Osteoblast (primary cell): Measurements from ENCODE around the gene KCNQ5. TPM values are rescaled to one million over a fixed set of nuclear protein-coding genes. Genes with fewer than 3 reads are reported as not detected.

ENCODE experiments used
- DNase-seq: peaks from one replicate; pipeline ENCODE4 v3.0.0; 2011; ENCODE audit warnings: low spot score, mixed read lengths; ENCODE audit not compliant: insufficient read length; ENCODE audit errors: missing footprints
- H2AFZ ChIP-seq: 2 replicates; pipeline ENCODE4 v1.6.0; 2011; ENCODE audit warnings: mild to moderate bottlenecking, low read length
- H3K27ac ChIP-seq: 2 replicates; pipeline ENCODE4 v1.5.1; 2011; ENCODE audit warnings: mild to moderate bottlenecking, low read depth, low read length, moderate library complexity
- H3K27me3 ChIP-seq: 2 replicates; pipeline ENCODE4 v1.6.0; 2012; ENCODE audit warnings: mild to moderate bottlenecking, control low read depth, inconsistent platforms, low read length, moderate library complexity; ENCODE audit not compliant: insufficient read depth
- H3K36me3 ChIP-seq: 2 replicates; pipeline ENCODE4 v1.5.1; 2011; ENCODE audit warnings: mild to moderate bottlenecking, low read length, control low read depth, moderate library complexity; ENCODE audit not compliant: insufficient read depth
- H3K4me1 ChIP-seq: 2 replicates; pipeline ENCODE4 v1.5.1; 2011; ENCODE audit warnings: mild to moderate bottlenecking, low read length, control low read depth, moderate library complexity; ENCODE audit not compliant: insufficient read depth
- H3K4me2 ChIP-seq: 2 replicates; pipeline ENCODE4 v1.6.0; 2011; ENCODE audit warnings: mild to moderate bottlenecking, low read length; ENCODE audit not compliant: insufficient read depth
- H3K4me3 ChIP-seq: fragments of 200-600 bp; sonication (generic); 3 replicates; pipeline ENCODE4 v1.5.1; 2012; ENCODE audit warnings: mild to moderate bottlenecking, low read length, inconsistent platforms; ENCODE audit not compliant: insufficient read depth
- H3K79me2 ChIP-seq: 2 replicates; pipeline ENCODE4 v1.6.0; 2012; ENCODE audit warnings: mild to moderate bottlenecking, low read length, control low read depth, inconsistent platforms; ENCODE audit not compliant: insufficient read depth
- H3K9me3 ChIP-seq: 2 replicates; pipeline ENCODE4 v1.5.1; 2011; ENCODE audit warnings: low read depth, low read length, control low read depth
- H4K20me1 ChIP-seq: 2 replicates; pipeline ENCODE4 v1.6.0; 2012; ENCODE audit warnings: mild to moderate bottlenecking, low read length, control low read depth; ENCODE audit not compliant: insufficient read depth
- CTCF ChIP-seq: IDR thresholded peaks from 2 replicates; pipeline ENCODE4 v1.5.1; 2011; ENCODE audit warnings: mild to moderate bottlenecking, low read depth, low read length, moderate library complexity; ENCODE audit errors: extremely low read depth
- total RNA-seq: library from RNA; depleted of rRNA; stranded (reverse); fragments of >200 nt; gene quantifications from 2 replicates; pipeline ENCODE4 v1.2.3, GENCODE V29; 2012

KCNQ5 gene
- total RNA-seq, 1 donor, result 4.0 TPM

- H3K36me3 ChIP-seq, result no peaks in the 10 kb centered on the region
- DNase-seq, result no peak
- no peaks in the 10 kb centered on the region for H3K79me2 ChIP-seq
- no peaks in the 10 kb centered on the region for H3K9me3 ChIP-seq
- TF ChIP-seq CTCF, result no peak
- no peaks in the 10 kb centered on the region for H3K4me1 ChIP-seq
- no peak overlapping the region for H3K4me2 ChIP-seq
- H3K4me3 ChIP-seq, result no peak overlapping the region
- no peak overlapping the region for H3K27ac ChIP-seq
- no peaks in the 10 kb centered on the region for H3K27me3 ChIP-seq
- no peak overlapping the region for H2AFZ ChIP-seq
- H4K20me1 ChIP-seq, result no peaks in the 10 kb centered on the region
Measured at GRCh38 chr6:73045609-73046008, 423.7 kb downstream of the KCNQ5 start.

DNA sequence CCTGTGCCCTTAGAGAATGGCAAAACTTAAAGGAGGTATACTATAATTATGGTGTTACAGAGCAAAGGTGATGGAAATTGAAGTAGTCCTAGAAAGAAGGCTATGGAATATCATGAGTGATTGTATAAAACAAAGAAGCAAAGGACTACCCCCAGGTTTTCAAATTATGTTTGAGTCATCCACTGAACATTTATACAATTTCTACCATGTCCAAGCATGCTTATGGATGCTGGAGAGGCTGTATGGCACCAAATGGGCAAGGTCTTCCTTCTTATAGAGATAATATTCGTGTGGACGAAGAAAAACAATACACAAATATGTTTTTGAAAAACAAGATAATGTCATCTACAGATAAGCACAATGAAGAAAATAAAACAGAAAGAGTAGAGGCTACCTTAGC, 425.9 kb downstream of the KCNQ5 start:
- Histone ChIP-seq H3K4me1 (no peaks in the 10 kb centered on the region), H3K27me3 (no peaks in the 10 kb centered on the region), H3K79me2 (no peaks in the 10 kb centered on the region), H3K36me3 (no peaks in the 10 kb centered on the region), H2AFZ (no peak overlapping the region), H3K27ac (no peak overlapping the region), H3K4me3 (no peak overlapping the region), H3K4me2 (no peak overlapping the region), H4K20me1 (no peaks in the 10 kb centered on the region), H3K9me3 (no peaks in the 10 kb centered on the region)
- DNase-seq, result no peak
- TF ChIP-seq CTCF, result no peak

DNA sequence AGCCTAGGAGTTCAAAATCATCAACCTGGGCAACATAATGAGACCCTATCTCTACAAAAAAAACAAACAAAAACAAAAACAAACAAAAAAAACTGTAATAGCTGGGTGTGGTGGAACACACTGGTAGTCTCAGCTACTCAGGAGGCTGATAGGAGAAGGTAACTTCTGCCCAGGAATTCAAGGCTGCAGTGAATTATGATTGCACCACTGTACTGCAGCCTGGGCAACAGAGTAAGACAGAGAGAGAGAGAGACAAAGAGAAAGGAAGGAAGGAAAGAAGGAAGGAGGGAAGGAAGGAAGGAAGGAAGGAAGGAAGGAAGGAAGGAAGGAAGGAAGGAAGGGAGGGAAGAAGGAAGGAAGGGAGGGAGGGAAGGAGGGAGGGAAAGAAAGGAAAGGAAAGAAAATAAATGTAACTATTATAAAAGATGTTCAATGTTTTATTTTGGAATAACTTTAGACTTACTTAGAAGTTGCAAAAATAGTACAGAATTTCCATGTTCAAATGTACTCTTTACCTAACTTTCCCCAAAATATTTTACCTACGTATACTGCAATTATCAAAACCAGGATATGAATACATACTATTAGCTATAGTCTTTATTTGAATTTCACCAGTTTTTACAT, 428.2 kb downstream of the KCNQ5 start:
- Histone ChIP-seq H3K27ac (no peak overlapping the region), H4K20me1 (no peaks in the 10 kb centered on the region), H3K36me3 (no peaks in the 10 kb centered on the region), H3K9me3 (no peaks in the 10 kb centered on the region), H2AFZ (no peak overlapping the region), H3K4me2 (no peak overlapping the region), H3K4me1 (no peaks in the 10 kb centered on the region), H3K4me3 (no peak overlapping the region), H3K79me2 (no peaks in the 10 kb centered on the region), H3K27me3 (no peaks in the 10 kb centered on the region)
- DNase-seq, result no peak
- TF ChIP-seq CTCF, result no peak

DNA sequence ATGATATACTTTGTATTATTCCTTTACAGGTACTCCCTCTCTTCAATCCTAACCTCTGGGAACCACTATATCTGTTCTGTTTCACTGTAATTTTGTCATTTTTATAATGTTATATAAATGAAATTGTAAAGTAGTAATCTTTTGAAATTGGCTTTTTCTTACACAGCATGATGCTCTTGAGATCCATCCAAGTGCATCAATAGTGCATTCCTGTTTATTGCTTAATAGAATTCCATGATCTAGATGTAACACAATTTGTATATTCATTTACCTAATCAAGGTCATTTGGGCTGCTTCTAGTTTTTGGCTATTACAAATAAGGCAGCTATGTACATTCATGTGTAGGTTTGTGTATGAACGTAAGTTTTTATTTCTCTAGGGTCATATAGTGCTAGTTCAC, 428.8 kb downstream of the KCNQ5 start:
- no peak for DNase-seq
- no peak overlapping the region for H3K27ac ChIP-seq

More for the DNA sequence above, 428.8 kb downstream of the KCNQ5 start:
- Histone ChIP-seq H3K79me2 (no peaks in the 10 kb centered on the region), H3K4me1 (no peaks in the 10 kb centered on the region), H3K36me3 (no peaks in the 10 kb centered on the region), H4K20me1 (no peaks in the 10 kb centered on the region), H3K4me2 (no peak overlapping the region), H3K27me3 (no peaks in the 10 kb centered on the region), H3K4me3 (no peak overlapping the region), H2AFZ (no peak overlapping the region), H3K9me3 (no peaks in the 10 kb centered on the region)
- no peak for TF ChIP-seq CTCF
